Measurements from ENCODE around the gene GLI3. TPM values are rescaled to one million over a fixed set of nuclear protein-coding genes. Genes with fewer than 3 reads are reported as not detected.

Gene GLI3
- total RNA-seq, 2 donors from 2014 or later, result 6.0 to 8.1 TPM

DNA sequence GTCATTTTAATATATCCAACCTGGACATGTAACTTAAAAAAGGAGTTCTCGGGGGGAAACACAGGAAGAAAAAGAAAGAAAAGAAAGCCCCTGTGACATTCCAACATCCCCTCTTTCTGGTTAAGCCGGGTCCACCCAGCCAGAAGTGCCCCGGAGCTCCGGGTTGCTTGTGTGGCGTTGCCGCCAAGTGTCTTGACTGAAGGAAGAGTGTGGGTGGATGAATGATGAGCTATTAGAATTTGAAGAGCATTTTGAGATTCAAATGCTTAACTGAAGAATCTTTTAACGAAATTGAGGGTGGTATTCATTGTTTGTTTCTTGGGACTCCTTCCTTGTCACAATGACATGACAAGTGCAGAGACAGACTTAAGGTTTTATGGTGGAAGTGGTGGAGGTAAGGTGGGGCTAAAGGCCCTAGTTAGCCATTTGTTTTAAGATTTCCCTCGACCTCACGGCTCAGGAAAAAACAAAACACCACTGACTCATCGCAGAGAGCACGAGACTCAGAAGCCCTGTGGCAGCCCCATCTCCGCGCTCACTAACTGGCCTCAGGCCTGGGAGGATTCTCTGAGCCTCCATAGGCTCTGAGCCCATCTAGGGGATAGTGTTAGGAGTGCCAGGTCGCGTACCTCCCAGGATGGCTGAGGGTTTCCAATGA lies 1.8 kb upstream of the GLI3 start:
- no peak for DNase-seq
- ATAC-seq, result no peak
- intact Hi-C loops (cut with DNase I), result loop anchor here in 1 of 2 donors (10.0 kb wide), 1 partner anchor 254 kb away; no protein-coding TSS in a partner anchor

DNA sequence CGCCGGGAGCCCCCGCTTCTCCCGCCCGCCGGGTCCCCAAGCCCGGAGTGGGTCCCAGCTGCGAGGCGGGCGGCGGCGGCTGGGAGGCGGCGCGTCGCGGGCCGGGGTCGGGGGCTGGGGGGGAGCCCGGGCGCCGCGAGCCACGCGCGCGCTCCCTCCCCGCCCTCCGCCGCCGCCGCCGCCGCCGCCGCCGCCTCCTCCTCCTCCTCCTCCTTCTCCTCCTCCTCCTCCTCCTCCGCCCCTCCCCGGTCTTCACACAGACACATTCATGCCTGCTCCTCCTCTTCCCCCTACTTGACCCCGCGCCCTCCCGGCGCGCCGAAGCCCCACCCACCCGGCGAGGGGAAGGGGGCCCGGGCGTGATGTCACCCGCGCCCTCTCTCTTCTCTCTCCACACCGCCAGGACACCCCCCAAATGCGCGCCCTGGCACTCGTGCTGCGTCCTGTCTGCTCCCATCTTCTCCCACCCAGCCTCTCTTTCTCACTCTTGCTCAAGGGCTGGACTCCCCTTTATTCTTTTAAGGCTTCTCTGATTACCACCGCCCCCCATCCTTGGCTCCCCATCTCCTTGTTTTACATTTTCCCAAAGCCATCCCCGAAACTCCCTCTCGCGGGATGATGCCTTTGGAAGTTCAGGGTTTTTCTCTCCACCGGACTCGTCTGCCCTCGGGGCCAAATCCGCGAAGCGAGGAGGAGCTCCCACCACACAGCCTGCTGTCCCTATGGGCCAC lies 967 bp upstream of the GLI3 start:
- DNase-seq (peak; percentile 75), ATAC-seq (peak; percentile 51 to 74)
- intact Hi-C loops (cut with DNase I), result loop anchor here in 1 of 2 donors (10.0 kb wide), 1 partner anchor 253 kb away; no protein-coding TSS in a partner anchor

DNA sequence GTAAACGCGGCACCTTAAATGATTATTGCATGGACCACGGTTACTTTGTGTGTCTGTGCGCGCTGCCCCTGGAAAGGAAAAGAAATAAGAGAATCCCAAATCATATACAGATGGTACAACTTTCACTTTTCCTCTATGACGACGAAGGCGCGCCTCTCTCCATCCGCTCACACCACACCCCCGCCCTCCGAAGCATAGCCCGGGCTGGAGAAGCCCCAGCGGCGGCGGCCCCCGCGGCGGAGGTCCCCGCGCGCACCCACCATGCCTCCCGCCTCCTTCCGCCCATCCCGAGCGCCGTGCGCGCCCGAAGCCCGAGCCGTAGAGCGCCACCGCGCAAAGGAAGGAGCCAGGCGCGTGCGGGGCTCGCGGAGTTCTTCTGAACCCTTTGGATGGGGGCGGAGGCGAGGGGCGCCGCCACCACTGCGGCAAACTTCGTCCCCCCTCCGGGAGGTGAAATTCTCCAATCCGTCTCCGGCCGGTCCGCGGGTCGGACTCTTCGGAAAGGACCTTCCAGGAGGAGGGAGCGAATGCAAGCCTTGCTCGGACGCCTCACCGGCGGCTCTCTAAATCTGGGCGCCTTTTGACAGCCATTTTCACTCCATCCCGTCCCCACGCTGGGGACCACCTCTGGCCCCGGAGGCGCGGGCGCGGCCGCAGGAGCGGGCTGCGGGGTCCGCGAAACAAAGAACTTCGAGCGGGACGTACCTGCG lies 588 bp downstream of the GLI3 start:
- ATAC-seq (peak; percentile 43 to 56), DNase-seq (peak; percentile 51)
- intact Hi-C loops (cut with DNase I), result loop anchor here in 1 of 2 donors (10.0 kb wide), 1 partner anchor 252 kb away; no protein-coding TSS in a partner anchor

DNA sequence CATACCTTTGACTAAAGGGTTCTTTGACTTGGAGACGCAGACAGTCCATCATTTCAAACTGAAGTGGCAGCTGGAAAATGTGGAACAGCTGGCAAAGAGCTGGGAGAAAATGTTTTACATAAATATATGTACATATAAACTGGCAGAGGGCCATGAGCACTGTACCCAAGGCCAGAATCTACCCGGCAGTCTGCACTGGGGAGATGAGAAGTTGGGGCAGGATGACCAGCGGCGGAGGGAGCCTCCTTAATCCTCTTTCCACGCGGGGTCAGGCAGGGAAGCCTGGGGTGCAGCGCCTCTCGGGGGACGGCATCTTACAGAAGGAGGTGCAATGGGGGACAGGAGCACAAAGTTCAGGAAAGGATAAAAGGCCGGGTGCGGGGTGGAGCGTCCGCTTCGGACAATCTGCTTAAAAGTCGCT lies 1.3 kb downstream of the GLI3 start:
- ATAC-seq (no peak), DNase-seq (no peak)
- intact Hi-C loops (cut with DNase I), result loop anchor here in 1 of 2 donors (10.0 kb wide), 1 partner anchor 251 kb away; no protein-coding TSS in a partner anchor

DNA sequence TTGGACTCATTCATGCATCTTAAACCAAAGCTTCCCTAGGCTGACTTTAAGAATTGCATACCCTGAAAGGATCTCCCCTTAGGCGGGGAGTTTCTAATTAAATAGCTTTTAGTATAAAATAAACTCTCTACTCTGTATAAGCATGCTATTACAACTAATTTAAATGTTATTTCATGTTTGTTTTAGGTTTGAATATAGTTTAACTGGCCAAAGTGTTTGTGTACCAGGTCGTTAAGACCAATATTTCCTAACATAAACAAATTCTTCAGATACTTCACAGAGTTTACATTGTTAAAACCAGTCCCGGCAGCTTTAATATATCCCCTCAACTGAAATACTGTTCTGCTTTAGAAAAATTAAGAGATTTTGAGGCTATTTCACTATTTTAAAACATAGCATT lies 2.3 kb downstream of the GLI3 start:
- intact Hi-C loops (cut with DNase I), result loop anchor here in 1 of 2 donors (10.0 kb wide), 1 partner anchor 250 kb away; no protein-coding TSS in a partner anchor
- ATAC-seq (no peak), DNase-seq (no peak)

DNA sequence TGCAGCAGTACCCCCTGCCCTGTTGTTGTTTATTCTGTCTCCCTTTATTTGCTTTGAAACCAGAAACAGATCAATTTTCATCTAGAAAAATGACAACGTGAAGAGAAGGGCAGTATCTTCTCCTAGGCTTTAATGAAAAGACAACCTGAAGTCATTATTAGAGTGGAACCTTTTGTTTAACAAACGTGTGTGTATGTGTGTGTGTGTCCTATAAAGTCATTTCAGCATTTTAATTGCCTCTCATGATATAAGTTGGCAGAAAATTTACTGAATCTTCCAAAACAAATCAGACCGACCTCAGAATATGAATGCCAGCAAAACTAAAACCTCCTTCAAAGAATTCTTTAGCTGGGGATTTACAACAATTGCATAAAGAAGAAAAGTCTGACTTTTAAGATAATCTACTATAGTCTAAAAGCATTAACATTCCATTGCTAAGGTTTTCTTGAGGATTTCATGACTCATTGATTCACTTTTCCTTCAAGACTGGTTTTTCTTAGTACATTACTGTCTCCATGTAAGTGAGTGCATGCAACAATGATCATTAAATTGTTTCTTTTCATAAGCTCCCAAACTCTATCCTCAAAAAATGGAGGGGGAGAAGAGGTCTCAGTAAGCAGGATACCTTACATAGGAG lies 3.2 kb downstream of the GLI3 start:
- intact Hi-C loops (cut with DNase I), result loop anchor here in 1 of 2 donors (10.0 kb wide), 1 partner anchor 249 kb away; no protein-coding TSS in a partner anchor
- DNase-seq, result no peak
- no peak for ATAC-seq

DNA sequence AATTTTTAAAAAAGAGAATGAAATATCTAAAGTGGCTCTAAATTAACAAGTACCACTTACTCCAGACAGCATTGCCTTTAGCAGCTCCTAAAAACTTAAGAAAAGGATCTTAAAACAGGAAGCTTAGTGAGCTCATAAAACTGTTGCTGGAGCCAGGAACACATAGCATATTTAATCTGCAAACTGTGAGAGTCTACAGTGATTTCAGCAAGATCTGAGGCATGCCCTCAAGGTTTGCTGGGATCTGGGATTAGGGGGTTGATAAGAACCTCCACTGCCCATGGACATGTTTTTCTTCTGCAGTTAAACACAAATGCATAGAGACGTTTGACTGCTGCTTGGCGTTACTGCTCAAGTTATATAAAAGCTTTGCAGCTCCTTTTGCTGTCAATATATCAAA lies 3.8 kb downstream of the GLI3 start:
- ATAC-seq (no peak), DNase-seq (no peak)
- intact Hi-C loops (cut with DNase I), result loop anchor here in 1 of 2 donors (10.0 kb wide), 1 partner anchor 248 kb away; no protein-coding TSS in a partner anchor

DNA sequence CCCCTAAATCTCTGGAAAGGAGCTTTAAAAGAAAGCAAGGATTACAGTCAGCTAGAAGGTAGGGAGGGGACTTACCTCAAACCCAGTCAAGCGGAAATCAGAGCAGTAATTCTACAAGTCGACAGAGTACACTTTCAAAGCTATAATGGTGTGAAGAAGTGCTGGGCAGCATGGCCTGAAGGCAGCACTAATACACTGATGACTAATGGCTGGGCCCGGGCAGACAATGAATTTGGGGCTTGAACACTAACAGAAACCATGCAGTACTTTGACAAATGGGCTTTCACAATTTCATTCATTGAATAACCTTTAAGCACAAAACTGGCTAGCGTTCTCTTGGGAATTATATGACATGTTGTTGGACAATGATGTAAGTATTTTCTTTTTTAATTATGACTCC lies 4.7 kb downstream of the GLI3 start:
- DNase-seq, result no peak
- no peak for ATAC-seq
- intact Hi-C loops (cut with DNase I), result loop anchor here in 1 of 2 donors (10.0 kb wide), 1 partner anchor 247 kb away; no protein-coding TSS in a partner anchor

DNA sequence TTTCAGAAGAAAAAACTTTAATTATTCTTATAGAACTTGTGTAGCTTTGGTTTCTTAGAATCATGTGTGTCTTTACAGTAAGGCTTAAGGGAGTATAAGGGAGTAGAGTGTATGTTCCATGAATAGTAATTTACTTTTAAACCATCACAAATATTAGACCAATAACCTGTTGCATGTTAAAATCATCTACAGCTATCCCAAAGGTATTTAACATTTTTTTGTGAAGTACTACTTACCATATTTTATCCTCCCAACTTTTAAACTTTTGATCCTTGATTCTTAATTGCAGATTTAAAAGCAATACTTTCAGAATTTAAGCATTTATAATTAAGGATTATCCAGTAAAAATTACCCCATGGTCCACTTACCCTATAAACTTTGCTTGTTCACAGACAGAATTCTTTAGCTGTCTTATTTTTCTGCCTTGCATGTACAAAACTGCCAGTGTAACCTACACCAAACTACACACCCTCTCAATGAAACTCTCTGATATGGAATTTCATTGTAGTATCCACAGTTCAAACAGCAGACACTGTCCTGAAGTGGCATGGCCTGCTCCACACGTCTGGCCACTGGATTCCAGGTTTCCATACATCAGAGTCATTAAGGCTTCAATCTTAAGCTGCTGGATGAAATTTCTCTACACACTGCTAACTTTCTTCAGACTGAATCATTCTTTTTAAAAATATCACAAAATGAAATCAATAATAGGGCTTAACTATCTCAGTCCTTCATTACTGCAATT lies 5.8 kb downstream of the GLI3 start:
- intact Hi-C loops (cut with DNase I), result loop anchor here in 1 of 2 donors (10.0 kb wide), 1 partner anchor 246 kb away; no protein-coding TSS in a partner anchor
- ATAC-seq, result no peak

DNA sequence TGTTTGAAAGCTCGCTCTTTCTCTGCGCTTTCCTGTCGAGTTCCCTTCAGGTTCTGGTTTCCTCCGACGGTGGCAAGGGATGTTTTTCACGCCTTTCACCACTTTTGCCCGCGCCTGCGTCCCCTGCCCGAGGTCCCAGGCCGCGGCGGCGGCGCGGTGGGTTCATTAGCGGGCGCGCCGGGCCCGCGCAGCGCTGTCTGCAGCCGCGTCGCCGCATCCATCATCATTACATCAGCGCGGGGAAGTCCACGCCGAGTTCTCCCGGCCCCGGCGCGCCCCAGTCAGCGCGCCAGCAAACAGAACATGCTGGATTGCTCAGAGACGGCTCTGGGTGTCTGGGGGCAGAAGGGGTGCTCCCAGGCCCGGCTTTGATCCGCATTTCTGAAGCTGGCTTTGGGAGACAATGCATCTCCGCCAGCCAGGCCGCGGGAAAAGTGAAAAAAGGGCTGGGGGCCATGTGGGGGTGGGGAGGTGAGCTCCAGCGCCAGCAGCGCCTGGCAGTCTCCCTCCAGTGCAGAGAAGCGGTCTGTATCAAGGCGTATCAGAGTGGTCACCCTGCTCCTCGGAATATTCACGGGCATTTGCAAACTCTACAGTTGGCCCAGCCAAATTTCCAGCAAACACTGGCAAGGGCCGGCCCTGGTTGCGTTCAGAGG lies 8.9 kb downstream of the GLI3 start:
- intact Hi-C loops (cut with DNase I), result no loop called here
- peak; percentile 82 to 93 for ATAC-seq
- peak; percentile 51 for DNase-seq

More for the DNA sequence above, 5.8 kb downstream of the GLI3 start:
- no peak for DNase-seq

DNA sequence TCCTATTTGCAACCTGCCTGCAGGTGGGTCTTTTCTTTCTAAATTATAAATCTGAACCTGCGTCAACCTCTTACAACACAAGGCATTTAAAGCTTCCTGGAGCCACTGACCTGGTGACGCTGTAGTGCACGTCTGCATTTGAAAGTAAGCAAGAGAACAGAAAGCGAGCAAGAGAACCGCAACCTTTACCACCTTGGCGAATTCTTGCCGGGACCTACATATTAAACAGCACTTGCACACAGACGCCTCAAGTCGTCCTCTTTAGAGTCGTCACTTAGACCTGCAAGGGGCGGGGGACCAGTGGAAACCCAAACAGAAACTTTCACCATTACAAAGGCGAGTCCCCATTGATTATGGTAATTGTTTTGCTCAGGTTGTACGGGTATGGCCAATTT lies 9.5 kb downstream of the GLI3 start:
- DNase-seq (no peak), ATAC-seq (no peak)
- intact Hi-C loops (cut with DNase I), result no loop called here

DNA sequence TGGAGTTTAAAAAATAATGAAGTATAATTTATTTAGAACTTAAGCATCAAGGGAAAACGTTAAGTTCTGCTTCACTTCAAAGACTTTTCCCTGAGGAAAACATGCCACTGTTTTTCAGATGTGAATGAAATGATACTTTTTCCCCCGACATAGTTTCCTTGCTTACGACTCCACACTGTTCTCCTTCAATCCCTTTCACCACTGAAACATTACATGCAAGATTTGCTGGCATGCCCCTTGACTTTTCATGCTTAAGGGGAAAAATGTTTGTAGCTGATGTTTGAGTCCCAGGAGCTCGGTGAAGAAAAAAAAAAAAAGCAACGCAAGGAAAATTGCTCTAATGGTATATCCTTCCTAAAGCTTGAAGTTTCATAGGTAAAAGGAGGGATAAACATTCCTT lies 10.0 kb downstream of the GLI3 start:
- no peak for ATAC-seq
- no peak for DNase-seq
- intact Hi-C loops (cut with DNase I), result no loop called here

DNA sequence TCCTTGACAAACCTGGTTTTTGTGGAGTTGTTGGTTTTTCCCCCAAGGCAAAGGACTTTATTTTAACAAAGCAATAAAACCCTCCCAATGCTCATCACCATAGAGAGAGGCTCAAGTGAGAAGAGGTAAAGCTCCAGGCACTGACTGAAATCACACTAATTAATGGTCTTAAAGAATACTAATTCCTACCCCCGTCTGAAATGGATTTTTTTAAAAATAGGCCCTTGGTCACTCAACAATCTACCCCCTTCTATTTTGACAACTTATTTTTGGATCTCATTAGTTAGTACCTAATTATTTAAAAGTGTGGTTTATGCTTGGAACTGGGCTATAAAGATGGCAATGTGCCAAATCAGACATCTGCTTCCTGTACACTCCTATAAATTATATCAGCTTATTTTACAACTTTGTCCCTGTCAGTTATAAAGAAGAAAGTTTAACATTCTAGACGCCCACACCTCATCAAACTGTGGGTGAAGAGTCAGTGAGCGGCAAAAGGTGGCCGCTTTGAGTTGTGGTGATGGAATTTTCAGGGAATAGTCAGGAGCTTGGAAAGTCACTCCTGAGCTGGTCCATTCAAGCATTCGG lies 10.6 kb downstream of the GLI3 start:
- intact Hi-C loops (cut with DNase I), result no loop called here
- no peak for DNase-seq
- no peak for ATAC-seq

DNA sequence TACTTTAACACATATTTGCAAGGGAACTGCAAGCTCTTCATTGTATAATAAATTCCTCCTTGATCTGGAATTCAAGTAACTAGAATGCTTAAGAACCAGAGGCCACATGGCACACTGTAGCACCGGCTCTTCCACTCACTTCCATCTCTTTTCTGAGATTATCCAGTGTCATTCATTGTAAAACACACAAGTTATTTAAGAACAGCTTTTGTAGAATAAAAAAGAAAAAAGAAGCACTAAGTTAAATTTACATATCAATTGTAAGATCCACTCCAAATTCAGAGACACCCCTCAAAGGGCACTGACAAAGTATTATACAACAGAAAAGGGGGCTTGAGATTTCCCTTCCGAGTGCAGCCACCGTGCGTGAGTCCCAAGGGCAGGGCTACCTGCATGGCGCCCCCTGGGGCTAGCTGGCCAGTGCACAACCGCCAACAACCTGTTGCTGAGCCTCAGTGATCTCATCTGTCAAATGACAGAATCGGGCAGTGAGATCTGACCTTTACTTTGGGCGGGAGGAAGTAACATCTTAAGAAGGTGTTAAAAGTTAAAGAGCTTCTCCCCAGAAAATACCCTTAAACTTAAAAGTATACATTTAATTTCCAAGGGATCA lies 12.5 kb downstream of the GLI3 start:
- no peak for DNase-seq
- no peak for ATAC-seq
- intact Hi-C loops (cut with DNase I), result no loop called here

DNA sequence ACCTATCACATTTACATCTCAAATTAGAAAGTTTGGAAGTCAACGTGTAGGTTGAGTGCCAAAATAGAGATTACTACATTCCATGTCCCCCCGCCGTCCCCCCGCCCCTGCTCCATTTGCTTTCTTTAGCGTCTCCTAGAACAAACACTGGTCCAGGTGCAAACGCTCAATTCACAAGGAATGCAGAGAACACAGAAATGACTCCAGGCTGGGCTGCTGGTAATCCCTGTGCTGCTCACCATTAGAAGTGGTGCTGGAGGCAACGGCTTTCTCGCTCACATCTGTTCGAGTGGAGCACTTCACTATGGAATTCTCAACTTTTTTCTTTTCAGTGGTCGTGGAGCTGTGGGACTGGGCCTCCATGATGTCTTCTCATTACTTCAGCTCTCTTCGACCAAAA lies 14.1 kb downstream of the GLI3 start:
- DNase-seq (no peak), ATAC-seq (no peak)
- intact Hi-C loops (cut with DNase I), result no loop called here

DNA sequence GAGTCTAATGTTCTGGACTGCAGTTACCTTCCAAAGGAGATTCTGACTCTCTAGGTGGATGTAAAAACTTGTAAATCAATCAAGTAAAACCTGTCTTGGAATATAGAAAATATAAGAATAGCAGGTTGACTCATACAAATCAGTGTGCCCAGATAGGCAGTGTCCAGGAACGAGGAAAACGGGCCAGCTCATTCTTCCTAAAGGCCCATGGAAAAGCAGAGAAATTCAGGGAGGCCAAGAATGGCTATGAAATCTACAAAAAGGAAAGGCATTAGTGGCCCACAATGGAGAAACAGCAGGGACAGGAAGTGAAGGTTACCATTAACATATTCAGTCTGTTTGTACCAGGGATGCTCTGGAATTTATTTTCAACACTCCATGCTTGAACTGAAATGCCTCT lies 14.9 kb downstream of the GLI3 start:
- ATAC-seq (no peak), DNase-seq (no peak)
- intact Hi-C loops (cut with DNase I), result no loop called here

DNA sequence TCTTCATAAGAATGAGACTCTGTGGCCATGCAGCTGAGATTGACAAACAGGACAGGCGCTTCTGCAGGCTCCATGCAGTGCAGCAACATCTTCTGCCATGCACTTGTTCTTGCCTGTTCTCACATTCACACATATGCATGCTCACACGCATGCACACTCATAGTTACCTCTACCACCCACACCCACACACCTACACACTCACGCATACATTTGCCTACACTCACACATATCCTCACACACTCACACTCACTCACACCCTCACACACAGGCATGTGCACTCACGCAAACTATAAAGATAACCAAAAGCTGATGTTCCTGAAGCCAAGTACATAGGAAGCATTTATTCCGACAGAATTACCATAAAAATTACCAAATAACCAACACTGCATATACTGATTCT lies 15.7 kb downstream of the GLI3 start:
- ATAC-seq (no peak), DNase-seq (no peak)
- intact Hi-C loops (cut with DNase I), result no loop called here

All from left cardiac atrium (tissue), 4 donors.